PFSK-1 (cell line): ENCODE measurements around the gene TBCEL.

Experiments used
- POLR2AphosphoS5 ChIP-seq: IDR thresholded peaks from 2 replicates; pipeline ENCODE4 v1.6.1; 2012; ENCODE audit warnings: low read depth, mild to moderate bottlenecking, control low read depth, low read length, moderate library complexity
- REST ChIP-seq, 2 experiments: IDR thresholded peaks; 2 replicates each; pipeline versions ENCODE4 v1.6.1 to v1.8.0; 2011 to 2012; ENCODE audit warnings: low read depth in 2 of 2, low read length in 2 of 2, control low read depth in 1 of 2, inconsistent platforms in 1 of 2, mild to moderate bottlenecking in 1 of 2, moderate library complexity in 1 of 2; ENCODE audit not compliant: insufficient read depth in 1 of 2
- SIN3A ChIP-seq: IDR thresholded peaks from 2 replicates; pipeline ENCODE4 v1.6.1; 2012; ENCODE audit warnings: mild to moderate bottlenecking, low read length, moderate library complexity, borderline replicate concordance; ENCODE audit not compliant: insufficient read depth

GRCh38 chr11:121039971-121040613, 16.2 kb downstream of the TBCEL start:
- no peak for TF ChIP-seq POLR2AphosphoS5
- TF ChIP-seq REST (IDR thresholded peaks at IDR 0.05; ENCODE audit: insufficient read depth in 1 of 2, low read depth in 2 of 2, low read length in 2 of 2): no peak
- no peak for TF ChIP-seq SIN3A
